D341Med (cell line): Measurements from ENCODE around the gene APMAP.
"Not testable (repeated sequence)": the region's sequence is repeated elsewhere in the genome, so short reads cannot be mapped to it uniquely, and the experiment has no call there.

ENCODE experiments used
- DNase-seq: peaks from one replicate; pipeline ENCODE4 v3.0.0; 2012; ENCODE audit warnings: low spot score

The APMAP gene

GRCh38 chr20:25006431-25007167 lies 14.0 kb upstream of the APMAP start:
- no peak for DNase-seq

GRCh38 chr20:25005661-25006060 lies 13.1 kb upstream of the APMAP start:
- DNase-seq: no peak

GRCh38 chr20:25005220-25005619 lies 12.7 kb upstream of the APMAP start:
- no peak for DNase-seq

- no peak for DNase-seq
Observed at GRCh38 chr20:25003002-25003401, 10.5 kb upstream of the APMAP start.

- DNase-seq: not testable (repeated sequence)
Observed at GRCh38 chr20:25001323-25001722, 8.8 kb upstream of the APMAP start.

- DNase-seq: no peak
Observed at GRCh38 chr20:25000268-25000801, 7.8 kb upstream of the APMAP start.

- no peak for DNase-seq
Observed at GRCh38 chr20:24999568-24999967, 7.0 kb upstream of the APMAP start.

GRCh38 chr20:24998631-24999445 lies 6.3 kb upstream of the APMAP start:
- no peak for DNase-seq

GRCh38 chr20:24998121-24998520 lies 5.6 kb upstream of the APMAP start:
- no peak for DNase-seq

- no peak for DNase-seq
Observed at GRCh38 chr20:24996449-24997377, 4.2 kb upstream of the APMAP start.

- DNase-seq: no peak
Observed at GRCh38 chr20:24995741-24996448, 3.3 kb upstream of the APMAP start.

- DNase-seq: peak; percentile 85
Observed at GRCh38 chr20:24994470-24995368, 2.2 kb upstream of the APMAP start.

- DNase-seq: no peak
Observed at GRCh38 chr20:24994186-24994465, 1.6 kb upstream of the APMAP start.

GRCh38 chr20:24993337-24994185 lies 1.0 kb upstream of the APMAP start:
- DNase-seq: no peak

GRCh38 chr20:24991897-24992486 lies 559 bp downstream of the APMAP start:
- peak; percentile 66 for DNase-seq

GRCh38 chr20:24990810-24991252 lies 1.7 kb downstream of the APMAP start:
- no peak for DNase-seq

- DNase-seq: no peak
Observed at GRCh38 chr20:24989162-24989561, 3.4 kb downstream of the APMAP start.

GRCh38 chr20:24987873-24988835 lies 4.4 kb downstream of the APMAP start:
- DNase-seq: no peak
